Glutamatergic neuron (in vitro differentiated cells): Measurements from ENCODE around the gene TMEM234. TPM values are rescaled to one million over a fixed set of nuclear protein-coding genes. Genes with fewer than 3 reads are reported as not detected.
"Not testable (repeated sequence)": the region's sequence is repeated elsewhere in the genome, so short reads cannot be mapped to it uniquely, and the experiment has no call there.

Experiments used
- DNase-seq: peaks from one replicate; pipeline ENCODE4 v3.0.0; 2022
- H3K27ac Mint-ChIP-seq: one replicate; pipeline ENCODE4 v1.8.0; 2020; ENCODE audit warnings: mild to moderate bottlenecking, mixed read lengths, inconsistent platforms; ENCODE audit not compliant: unreplicated experiment
- H3K27me3 Mint-ChIP-seq: one replicate; pipeline ENCODE4 v1.8.0; 2020; ENCODE audit warnings: mild to moderate bottlenecking, moderate library complexity, mixed read lengths, inconsistent platforms; ENCODE audit not compliant: unreplicated experiment
- H3K36me3 Mint-ChIP-seq: one replicate; pipeline ENCODE4 v1.8.0; 2020; ENCODE audit warnings: mild to moderate bottlenecking, mixed read lengths, inconsistent platforms; ENCODE audit not compliant: unreplicated experiment
- H3K4me1 Mint-ChIP-seq: one replicate; pipeline ENCODE4 v1.8.0; 2020; ENCODE audit warnings: mild to moderate bottlenecking, low read depth, mixed read lengths, inconsistent platforms; ENCODE audit not compliant: unreplicated experiment
- H3K4me3 Mint-ChIP-seq: one replicate; pipeline ENCODE4 v1.8.0; 2020; ENCODE audit warnings: mild to moderate bottlenecking, mixed read lengths, inconsistent platforms; ENCODE audit not compliant: unreplicated experiment
- H3K9me3 Mint-ChIP-seq: one replicate; pipeline ENCODE4 v1.8.0; 2020; ENCODE audit warnings: mild to moderate bottlenecking, moderate library complexity, mixed read lengths, inconsistent platforms; ENCODE audit not compliant: unreplicated experiment
- total RNA-seq: library from RNA; stranded (reverse); fragmentation: NEBNext Ultra II Directional; extraction: Animal tissue kit (Norgen Biotek cat#: 25700); gene quantifications from one replicate; pipeline ENCODE4 v1.2.1, GENCODE V29; 2021; ENCODE audit not compliant: unreplicated experiment
- TF ChIP-seq, protein P1 (sequence below): fragments of 200-600 bp; sonication (generic); IDR thresholded peaks from one replicate; pipeline ENCODE4 v1.5.0; 2021; ENCODE audit not compliant: partially characterized antibody, unreplicated experiment

TMEM234 gene
- total RNA-seq, 1 donor from 2014 or later, result 21.8 TPM

DNA sequence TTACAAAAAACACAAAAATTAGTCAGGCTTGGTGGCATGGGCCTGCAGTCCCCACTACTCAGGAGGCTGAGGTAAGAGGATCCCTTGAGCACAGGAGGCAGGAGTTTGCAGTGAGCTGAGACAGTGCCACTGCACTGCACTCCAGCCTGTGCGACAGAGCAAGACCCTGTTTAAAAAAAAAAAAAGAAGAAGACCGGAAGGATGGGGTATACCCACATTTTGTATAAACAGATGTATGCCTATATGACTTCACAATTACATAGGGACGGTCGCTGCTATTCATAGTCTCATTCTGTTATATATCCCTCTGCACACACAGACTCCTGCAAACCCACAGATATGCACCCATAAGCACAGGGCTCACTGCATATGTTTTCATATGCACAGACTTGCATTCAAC lies 41.6 kb upstream of the TMEM234 start:
- DNase-seq, result no peak
- H3K4me3 Mint-ChIP-seq, result no peak overlapping the region
- H3K36me3 Mint-ChIP-seq, result no peaks in the 10 kb centered on the region
- H3K4me1 Mint-ChIP-seq, result peaks cover 5% of the 10 kb centered on the region
- peaks cover 1% of the 10 kb centered on the region for H3K27me3 Mint-ChIP-seq
- no peaks in the 10 kb centered on the region for H3K9me3 Mint-ChIP-seq
- TF ChIP-seq, protein P1, sequence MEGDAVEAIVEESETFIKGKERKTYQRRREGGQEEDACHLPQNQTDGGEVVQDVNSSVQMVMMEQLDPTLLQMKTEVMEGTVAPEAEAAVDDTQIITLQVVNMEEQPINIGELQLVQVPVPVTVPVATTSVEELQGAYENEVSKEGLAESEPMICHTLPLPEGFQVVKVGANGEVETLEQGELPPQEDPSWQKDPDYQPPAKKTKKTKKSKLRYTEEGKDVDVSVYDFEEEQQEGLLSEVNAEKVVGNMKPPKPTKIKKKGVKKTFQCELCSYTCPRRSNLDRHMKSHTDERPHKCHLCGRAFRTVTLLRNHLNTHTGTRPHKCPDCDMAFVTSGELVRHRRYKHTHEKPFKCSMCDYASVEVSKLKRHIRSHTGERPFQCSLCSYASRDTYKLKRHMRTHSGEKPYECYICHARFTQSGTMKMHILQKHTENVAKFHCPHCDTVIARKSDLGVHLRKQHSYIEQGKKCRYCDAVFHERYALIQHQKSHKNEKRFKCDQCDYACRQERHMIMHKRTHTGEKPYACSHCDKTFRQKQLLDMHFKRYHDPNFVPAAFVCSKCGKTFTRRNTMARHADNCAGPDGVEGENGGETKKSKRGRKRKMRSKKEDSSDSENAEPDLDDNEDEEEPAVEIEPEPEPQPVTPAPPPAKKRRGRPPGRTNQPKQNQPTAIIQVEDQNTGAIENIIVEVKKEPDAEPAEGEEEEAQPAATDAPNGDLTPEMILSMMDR, result no peak
- no peak overlapping the region for H3K27ac Mint-ChIP-seq

DNA sequence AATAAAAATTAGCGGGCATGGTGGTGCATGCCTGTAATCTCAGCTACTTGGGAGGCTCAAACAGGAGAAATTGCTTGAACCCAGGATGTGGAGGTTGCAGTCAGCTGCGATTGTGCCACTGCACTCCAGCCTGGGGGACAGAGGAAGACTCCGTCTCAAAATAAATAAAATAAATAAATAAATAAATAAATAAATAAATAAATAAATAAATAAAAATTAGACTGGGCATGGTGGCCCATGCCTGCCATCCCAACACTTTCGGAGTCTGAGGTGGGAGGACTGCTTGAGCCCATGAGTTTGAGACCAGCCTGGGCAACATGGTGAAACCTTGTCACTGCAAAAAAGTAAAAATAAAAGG lies 41.1 kb upstream of the TMEM234 start:
- H3K27me3 Mint-ChIP-seq, DNase-seq, H3K36me3 Mint-ChIP-seq, H3K4me1 Mint-ChIP-seq, H3K27ac Mint-ChIP-seq, H3K4me3 Mint-ChIP-seq, H3K9me3 Mint-ChIP-seq: not testable (repeated sequence)

DNA sequence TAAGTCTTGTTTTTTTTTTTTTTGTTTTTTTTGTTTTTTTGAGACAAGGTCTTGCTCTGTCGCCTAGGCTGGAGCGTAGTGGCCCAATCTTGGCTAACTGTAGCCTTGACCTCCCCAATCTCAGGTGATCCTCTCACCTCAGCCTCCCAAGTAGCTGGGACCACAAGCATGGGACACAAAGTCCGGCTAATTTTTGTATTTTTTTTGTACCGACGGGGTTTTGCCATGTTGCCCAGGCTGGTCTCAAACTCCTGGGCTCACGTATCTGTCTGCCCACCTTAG lies 35.0 kb upstream of the TMEM234 start:
- Mint-ChIP-seq H3K4me1 (no peaks in the 10 kb centered on the region), H3K4me3 (no peak overlapping the region), H3K27me3 (peaks cover 1% of the 10 kb centered on the region), H3K27ac (no peak overlapping the region), H3K36me3 (no peaks in the 10 kb centered on the region), H3K9me3 (no peaks in the 10 kb centered on the region)
- TF ChIP-seq, protein P1, result no peak
- no peak for DNase-seq

DNA sequence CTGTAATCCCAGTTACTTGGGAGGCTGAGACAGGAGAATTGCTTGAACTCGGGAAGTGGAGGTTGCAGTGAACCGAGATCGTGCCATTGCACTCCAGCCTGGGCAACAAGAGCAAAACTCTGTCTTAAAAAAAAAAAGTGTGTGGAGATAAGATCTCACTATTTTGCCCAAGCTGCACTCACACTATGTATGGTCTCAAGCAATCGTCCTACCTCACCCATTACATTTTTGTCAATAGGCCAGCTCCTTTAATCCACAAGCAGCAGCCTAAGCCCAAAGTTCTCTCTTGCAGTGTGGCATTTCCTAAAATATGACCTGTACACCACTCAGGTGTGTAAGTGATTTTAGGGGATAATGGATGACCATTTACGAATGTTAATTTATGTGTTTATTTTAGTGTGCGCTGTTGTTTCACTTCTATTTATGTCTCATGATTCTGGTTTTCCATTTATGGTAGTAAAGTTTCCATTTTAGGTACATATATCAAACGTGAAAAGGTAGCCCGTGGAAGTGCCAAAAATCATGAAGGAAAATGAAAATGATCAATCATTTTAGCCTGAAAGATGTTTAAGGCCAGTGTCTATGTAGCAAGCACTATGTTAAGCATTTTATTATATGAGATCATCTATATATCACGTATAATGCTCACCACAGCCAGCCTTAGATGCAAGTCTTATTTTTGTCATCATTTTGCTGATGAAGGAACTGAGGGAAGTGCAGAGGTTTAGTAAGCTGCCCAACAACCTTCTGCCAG lies 34.5 kb upstream of the TMEM234 start:
- H3K4me3 Mint-ChIP-seq, result no peak overlapping the region
- H3K9me3 Mint-ChIP-seq, result no peaks in the 10 kb centered on the region
- H3K4me1 Mint-ChIP-seq, result peaks cover 4% of the 10 kb centered on the region
- DNase-seq, result no peak
- TF ChIP-seq, protein P1, result no peak
- no peak overlapping the region for H3K27ac Mint-ChIP-seq
- H3K27me3 Mint-ChIP-seq, result peaks cover 5% of the 10 kb centered on the region
- H3K36me3 Mint-ChIP-seq, result no peaks in the 10 kb centered on the region

DNA sequence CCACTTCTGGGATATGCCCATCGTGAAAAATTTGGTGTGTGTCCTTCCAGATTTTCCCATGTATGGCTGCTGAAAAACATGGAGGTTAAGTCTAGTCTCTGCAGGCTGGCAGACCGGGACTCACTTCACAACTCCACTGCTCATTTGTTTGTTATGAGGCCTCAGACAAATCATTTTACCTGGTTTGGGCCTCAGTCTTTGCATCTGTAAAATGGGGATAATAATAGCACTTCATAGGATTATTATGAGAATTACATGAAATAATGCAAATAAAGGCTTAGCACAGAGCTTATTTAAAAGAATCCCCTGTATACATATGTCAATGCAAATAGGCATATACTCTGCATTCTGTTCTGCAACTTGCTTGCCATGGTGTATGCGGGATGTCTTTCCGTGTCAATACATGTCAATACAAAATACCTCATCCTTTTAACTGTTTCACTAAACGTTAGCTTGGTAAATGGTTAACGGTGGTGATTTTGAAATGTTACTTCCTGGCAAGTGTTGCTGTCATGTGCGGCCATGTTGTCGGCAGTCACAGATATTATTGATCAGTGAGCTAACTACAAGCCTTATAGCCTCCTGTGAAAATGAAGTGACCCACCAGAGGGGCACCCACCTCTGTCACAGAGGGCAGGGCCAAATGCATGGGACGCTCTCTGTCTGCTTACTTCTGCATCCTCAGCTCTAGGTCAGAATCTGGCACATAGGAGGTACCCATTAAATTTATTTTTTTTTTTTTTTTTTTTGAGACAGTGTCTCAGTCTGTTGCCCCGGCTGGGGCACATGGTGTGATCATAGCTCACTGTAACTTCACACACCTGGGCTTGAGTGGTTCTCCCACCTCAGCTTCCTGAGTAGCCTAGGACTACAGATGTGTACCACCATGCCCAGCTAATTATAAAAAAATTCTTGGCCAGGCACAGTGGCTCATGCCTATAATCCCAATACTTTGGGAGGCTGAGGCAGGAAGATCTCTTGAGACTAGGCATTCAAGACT lies 33.2 kb upstream of the TMEM234 start:
- Mint-ChIP-seq H3K9me3 (peaks cover 3% of the 10 kb centered on the region), H3K4me1 (peaks cover 12% of the 10 kb centered on the region), H3K4me3 (no peak overlapping the region), H3K27me3 (peaks cover 4% of the 10 kb centered on the region), H3K27ac (no peak overlapping the region), H3K36me3 (no peaks in the 10 kb centered on the region)
- DNase-seq, result no peak
- TF ChIP-seq, protein P1, result no peak
